Calu3 (cell line): ENCODE measurements around the gene C1orf21. TPM values are rescaled to one million over a fixed set of nuclear protein-coding genes. Genes with fewer than 3 reads are reported as not detected.

ENCODE experiments used
- BruUV-seq: library from RNA; stranded (reverse); fragments of 400-500 nt; replicated peaks from 2 replicates; lab custom pipeline; 2021; lab: Mats Ljungman, UMichigan
- CTCF ChIA-PET: fragments of 300-600 bp; sonication (Branson Sonifier 250); formaldehyde crosslinking; loops from one replicate; lab custom pipeline; 2022; ENCODE audit warnings: antibody characterized with exemption; lab: Charles Lee
- DNase-seq: peaks from one replicate; pipeline ENCODE4 v3.0.0; 2022
- H3K27ac Mint-ChIP-seq: one replicate; pipeline ENCODE4 v1.8.0; 2022; ENCODE audit warnings: mixed read lengths; ENCODE audit not compliant: unreplicated experiment
- H3K27me3 Mint-ChIP-seq: one replicate; pipeline ENCODE4 v1.8.0; 2022; ENCODE audit warnings: mixed read lengths; ENCODE audit not compliant: unreplicated experiment
- H3K36me3 Mint-ChIP-seq: one replicate; pipeline ENCODE4 v1.8.0; 2022; ENCODE audit warnings: mild to moderate bottlenecking, moderate library complexity, mixed read lengths; ENCODE audit not compliant: insufficient read depth, unreplicated experiment
- H3K4me1 Mint-ChIP-seq: one replicate; pipeline ENCODE4 v1.8.0; 2022; ENCODE audit warnings: mild to moderate bottlenecking, low read depth, mixed read lengths; ENCODE audit not compliant: unreplicated experiment
- H3K4me3 Mint-ChIP-seq: one replicate; pipeline ENCODE4 v1.8.0; 2022; ENCODE audit warnings: mild to moderate bottlenecking, low read depth, moderate library complexity, mixed read lengths; ENCODE audit not compliant: unreplicated experiment
- H3K9me3 Mint-ChIP-seq: one replicate; pipeline ENCODE4 v1.8.0; 2022; ENCODE audit warnings: low read depth, mixed read lengths; ENCODE audit not compliant: unreplicated experiment
- CTCF ChIP-seq: fragments of 200-600 bp; IDR thresholded peaks from one replicate; pipeline ENCODE4 v1.8.0; 2022; ENCODE audit warnings: antibody characterized with exemption; ENCODE audit not compliant: unreplicated experiment
- intact Hi-C: fragments of 100-400 bp; cut with micrococcal nuclease; formaldehyde crosslinking; loops from one replicate; pipeline ENCODE4 v1.10.0; 2022; ENCODE audit not compliant: unreplicated experiment
- total RNA-seq: library from RNA; stranded (reverse); gene quantifications from 2 replicates; pipeline ENCODE4 v1.2.3, GENCODE V29; 2022

C1orf21 gene
- total RNA-seq, 1 experiment from 2014 or later: 20.6 TPM

- H3K9me3 Mint-ChIP-seq: peaks cover 3% of the 10 kb centered on the region
These were observed 130.3 kb downstream of the C1orf21 start for GRCh38 chr1:184517130-184517529.

DNA sequence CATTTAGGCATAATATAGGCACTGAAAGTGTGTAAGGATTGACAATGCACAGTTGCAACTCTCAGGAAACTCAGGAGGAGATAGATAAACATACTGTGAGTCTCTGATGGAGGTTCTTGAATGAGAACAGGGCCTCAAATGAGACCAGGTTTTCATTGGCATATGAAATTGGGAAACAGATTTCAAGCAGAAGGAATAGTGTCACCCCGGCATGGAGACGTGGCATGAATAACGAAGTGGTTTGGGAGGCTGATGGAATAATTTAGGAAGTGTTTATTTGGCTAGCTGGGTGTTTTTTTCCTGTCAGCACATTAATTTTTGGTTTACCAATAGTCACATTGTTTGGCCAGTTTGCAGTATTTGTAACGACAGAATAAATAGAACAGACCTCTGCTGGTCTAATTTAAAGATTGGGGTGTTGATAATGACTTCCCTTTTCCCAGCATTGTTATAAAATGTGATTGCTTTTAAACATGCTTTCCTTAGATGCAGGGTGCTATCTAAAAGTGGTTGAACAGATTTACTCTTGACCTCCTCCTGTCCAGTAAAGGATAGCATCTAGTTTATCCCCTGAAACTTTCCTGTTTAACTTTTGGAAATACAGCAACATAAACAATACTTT is 132.0 kb downstream of the C1orf21 start:
- no peak for TF ChIP-seq CTCF
- Mint-ChIP-seq H3K9me3 (peaks cover 3% of the 10 kb centered on the region), H3K36me3 (no peaks in the 10 kb centered on the region), H3K27me3 (no peaks in the 10 kb centered on the region), H3K27ac (no peak overlapping the region), H3K4me3 (no peak overlapping the region), H3K4me1 (no peaks in the 10 kb centered on the region)
- BruUV-seq: no TSS peak
- CTCF ChIA-PET: no interaction called here
- intact Hi-C loops: loop anchor here (10.0 kb wide), 1 partner anchor 146 kb away; no protein-coding TSS in a partner anchor
- no peak for DNase-seq

More at GRCh38 chr1:184517130-184517529, 130.3 kb downstream of the C1orf21 start:
- Mint-ChIP-seq H3K36me3 (no peaks in the 10 kb centered on the region), H3K27ac (no peak overlapping the region), H3K4me3 (no peak overlapping the region), H3K4me1 (no peaks in the 10 kb centered on the region), H3K27me3 (no peaks in the 10 kb centered on the region)
- CTCF ChIA-PET: no interaction called here
- TF ChIP-seq CTCF: no peak
- BruUV-seq: no TSS peak
- DNase-seq: no peak
- intact Hi-C loops: loop anchor here (10.0 kb wide), 1 partner anchor 148 kb away; no protein-coding TSS in a partner anchor

DNA sequence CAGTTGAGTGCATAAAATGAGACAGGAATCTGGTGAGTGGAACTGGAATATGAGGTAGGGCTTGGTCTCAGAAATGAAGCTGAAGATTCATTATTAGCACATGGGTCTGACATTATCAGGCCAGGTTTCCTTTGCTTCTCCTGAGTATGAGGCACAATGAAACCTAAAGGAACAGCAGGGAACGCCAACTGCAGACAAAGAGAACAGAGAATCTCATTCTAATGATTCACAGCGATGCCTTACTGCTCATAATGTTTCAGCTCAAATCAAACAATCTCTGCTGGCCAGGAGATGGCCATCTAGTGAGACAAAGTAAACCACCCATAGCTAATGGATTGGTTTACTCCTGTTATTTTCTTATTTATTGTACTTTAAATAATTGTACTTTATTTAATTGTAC is 133.5 kb downstream of the C1orf21 start:
- Mint-ChIP-seq H3K27me3 (no peaks in the 10 kb centered on the region), H3K36me3 (no peaks in the 10 kb centered on the region), H3K4me3 (no peak overlapping the region), H3K27ac (no peak overlapping the region), H3K9me3 (peaks cover 3% of the 10 kb centered on the region), H3K4me1 (no peaks in the 10 kb centered on the region)
- no TSS peak for BruUV-seq
- DNase-seq: no peak
- TF ChIP-seq CTCF: no peak
- CTCF ChIA-PET: interaction anchor here (1.1 kb wide), 1 partner anchor 143 kb away, joined by 3 read pairs; no protein-coding TSS in a partner anchor
- intact Hi-C loops: no loop called here

DNA sequence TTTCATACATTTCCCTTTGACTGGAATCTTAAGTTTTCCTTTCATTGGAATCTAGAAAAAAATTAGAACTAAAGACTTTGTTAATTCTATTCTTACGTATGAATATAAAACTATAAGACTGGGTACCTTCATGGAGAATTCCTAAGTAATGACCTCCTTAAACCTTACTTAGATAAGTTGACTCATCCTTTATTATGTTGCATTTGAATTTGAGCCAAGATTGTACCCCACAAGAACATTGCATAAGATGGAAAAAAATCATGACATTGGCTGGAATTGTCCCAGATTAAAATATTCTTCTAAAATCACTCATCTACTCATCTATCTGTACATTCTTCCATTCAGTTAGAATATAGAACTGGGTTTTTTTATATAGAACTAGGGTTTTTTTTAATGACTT is 137.4 kb downstream of the C1orf21 start:
- CTCF ChIA-PET: no interaction called here
- BruUV-seq: no TSS peak
- no peak overlapping the region for H3K27ac Mint-ChIP-seq
- no peak overlapping the region for H3K4me3 Mint-ChIP-seq
- no peaks in the 10 kb centered on the region for H3K9me3 Mint-ChIP-seq
- H3K27me3 Mint-ChIP-seq: no peaks in the 10 kb centered on the region
- H3K4me1 Mint-ChIP-seq: no peaks in the 10 kb centered on the region
- no peaks in the 10 kb centered on the region for H3K36me3 Mint-ChIP-seq
- no peak for DNase-seq
- intact Hi-C loops: no loop called here
- no peak for TF ChIP-seq CTCF
